Measurements from ENCODE around the gene PHF5A. TPM values are rescaled to one million over a fixed set of nuclear protein-coding genes. Genes with fewer than 3 reads are reported as not detected.

Gene PHF5A
- total RNA-seq, 1 experiment from 2014 or later = 80.4 TPM

GRCh38 chr22:41517172-41518047 is 48.9 kb upstream of the PHF5A start:
- Histone ChIP-seq H3K9ac (ENCODE audit: low read length) (no peak overlapping the region), H3K27me3 (ENCODE audit: low read length) (no peaks in the 10 kb centered on the region), H3K9me3 (ENCODE audit: low read length) (no peaks in the 10 kb centered on the region), H3K4me2 (ENCODE audit: low read length) (no peak overlapping the region), H2AFZ (ENCODE audit: low read length) (no peak overlapping the region), H3K4me3 (ENCODE audit: low read length) (no peak overlapping the region), H3F3A (ENCODE audit: low read length, unreplicated experiment) (no peaks in the 10 kb centered on the region), H3K79me2 (ENCODE audit: low read length) (peaks cover 8% of the 10 kb centered on the region; the same call in 1 of the 2 replicates), H3K9me2 (replicated peaks; ENCODE audit: low read length) (no peaks in the 10 kb centered on the region), H3K27ac (ENCODE audit: low read length) (peak overlapping the region; percentile 22), H4K20me1 (ENCODE audit: low read length) (no peaks in the 10 kb centered on the region), H3K36me3 (ENCODE audit: low read depth, low read length) (peaks cover 16% of the 10 kb centered on the region; the same call in 1 of the 2 replicates), H3K4me1 (ENCODE audit: insufficient read depth, low read length) (peaks cover 20% of the 10 kb centered on the region)
- ATAC-seq = peak; percentile 52
- ChIA-PET CTCF (interaction anchor here (0.7 to 1.6 kb wide), 3 partner anchors 49 to 116 kb away, joined by 3 to 12 read pairs (median 3); partner anchors contain the start of gene PHF5A), POLR2A (ENCODE audit: unreplicated experiment) (interaction anchor here (0.6 kb wide), 1 partner anchor 60 kb away, joined by 13 read pairs; no protein-coding TSS in a partner anchor)
- peak; percentile 70 for DNase-seq
- intact Hi-C loops (cut with micrococcal nuclease) = loop anchor here (1.0 kb wide), 1 partner anchor 113 kb away; no protein-coding TSS in a partner anchor
- TF ChIP-seq CTCF (conservative IDR thresholded peaks at IDR 0.05; ENCODE audit: low read depth, low read length) (peak; percentile 76), EZH2phosphoT487 (IDR thresholded peaks at IDR 0.05; ENCODE audit: borderline replicate concordance, low read length) (no peak)
- BruUV-seq (replicated peaks) = no TSS peak

GRCh38 chr22:41516462-41516861 is 48.0 kb upstream of the PHF5A start:
- peaks cover 24% of the 10 kb centered on the region for H3K4me1 ChIP-seq (ENCODE audit: insufficient read depth, low read length)
- no peaks in the 10 kb centered on the region for H3F3A ChIP-seq (ENCODE audit: low read length, unreplicated experiment)
- ChIA-PET POLR2A (ENCODE audit: unreplicated experiment) (interaction anchor here (0.6 kb wide), 1 partner anchor 59 kb away, joined by 13 read pairs; no protein-coding TSS in a partner anchor), CTCF (no interaction called here)
- no peak overlapping the region for H3K9ac ChIP-seq (ENCODE audit: low read length)
- TF ChIP-seq EZH2phosphoT487 (IDR thresholded peaks at IDR 0.05; ENCODE audit: borderline replicate concordance, low read length) = no peak
- TF ChIP-seq EZH2 (IDR thresholded peaks at IDR 0.05; ENCODE audit: low read length, unreplicated experiment) = no peak
- no peak for TF ChIP-seq CTCF (conservative IDR thresholded peaks at IDR 0.05; ENCODE audit: low read depth, low read length)
- no peaks in the 10 kb centered on the region for H3K9me2 ChIP-seq (replicated peaks; ENCODE audit: low read length)
- DNase-seq (no peak), ATAC-seq (no peak)
- BruUV-seq (replicated peaks) = no TSS peak
- no peak overlapping the region for H3K27ac ChIP-seq (ENCODE audit: low read length)
- no peaks in the 10 kb centered on the region for H3K9me3 ChIP-seq (ENCODE audit: low read length)
- H3K4me2 ChIP-seq (ENCODE audit: low read length) = no peak overlapping the region
- intact Hi-C loops (cut with micrococcal nuclease) = no loop called here
- H3K36me3 ChIP-seq (ENCODE audit: low read depth, low read length) = peaks cover 20% of the 10 kb centered on the region; the same call in 1 of the 2 replicates
- H3K27me3 ChIP-seq (ENCODE audit: low read length) = no peaks in the 10 kb centered on the region
- no peak overlapping the region for H2AFZ ChIP-seq (ENCODE audit: low read length)
- no peak overlapping the region for H3K4me3 ChIP-seq (ENCODE audit: low read length)
- no peaks in the 10 kb centered on the region for H4K20me1 ChIP-seq (ENCODE audit: low read length)
- peaks cover 8% of the 10 kb centered on the region; the same call in 1 of the 2 replicates for H3K79me2 ChIP-seq (ENCODE audit: low read length)
